Central memory CD8-positive, alpha-beta T cell (primary cell): ENCODE measurements around the gene PCDH9.

Experiments
- ATAC-seq: fragments of 150-1000 bp; cut with Tn5 transposase; replicated peaks from 2 replicates; pipeline ENCODE4 v1.10.0; 2022; ENCODE audit warnings: mild to moderate bottlenecking, moderate FRiP score, moderate number of reproducible peaks; ENCODE audit not compliant: poor library complexity, severe bottlenecking; ENCODE audit errors: extremely low read depth
- DNase-seq, 2 donors: peaks; one replicate each; pipeline ENCODE4 v3.0.0; 2021; ENCODE audit warnings: low spot score in 2 of 2
- H3K27ac Mint-ChIP-seq: one replicate; pipeline ENCODE4 v1.8.0; 2022; ENCODE audit warnings: low read depth, mild to moderate bottlenecking, moderate library complexity, mixed read lengths
- H3K27me3 Mint-ChIP-seq: one replicate; pipeline ENCODE4 v1.8.0; 2022; ENCODE audit warnings: mixed read lengths
- H3K36me3 Mint-ChIP-seq: one replicate; pipeline ENCODE4 v1.8.0; 2022; ENCODE audit warnings: mild to moderate bottlenecking, moderate library complexity, mixed read lengths; ENCODE audit not compliant: insufficient read depth
- H3K4me1 Mint-ChIP-seq: one replicate; pipeline ENCODE4 v1.8.0; 2022; ENCODE audit warnings: mixed read lengths
- H3K4me3 Mint-ChIP-seq: one replicate; pipeline ENCODE4 v1.8.0; 2022; ENCODE audit warnings: mild to moderate bottlenecking, moderate library complexity, mixed read lengths
- H3K9me3 Mint-ChIP-seq: one replicate; pipeline ENCODE4 v1.8.0; 2022; ENCODE audit warnings: mixed read lengths

Gene PCDH9

DNA sequence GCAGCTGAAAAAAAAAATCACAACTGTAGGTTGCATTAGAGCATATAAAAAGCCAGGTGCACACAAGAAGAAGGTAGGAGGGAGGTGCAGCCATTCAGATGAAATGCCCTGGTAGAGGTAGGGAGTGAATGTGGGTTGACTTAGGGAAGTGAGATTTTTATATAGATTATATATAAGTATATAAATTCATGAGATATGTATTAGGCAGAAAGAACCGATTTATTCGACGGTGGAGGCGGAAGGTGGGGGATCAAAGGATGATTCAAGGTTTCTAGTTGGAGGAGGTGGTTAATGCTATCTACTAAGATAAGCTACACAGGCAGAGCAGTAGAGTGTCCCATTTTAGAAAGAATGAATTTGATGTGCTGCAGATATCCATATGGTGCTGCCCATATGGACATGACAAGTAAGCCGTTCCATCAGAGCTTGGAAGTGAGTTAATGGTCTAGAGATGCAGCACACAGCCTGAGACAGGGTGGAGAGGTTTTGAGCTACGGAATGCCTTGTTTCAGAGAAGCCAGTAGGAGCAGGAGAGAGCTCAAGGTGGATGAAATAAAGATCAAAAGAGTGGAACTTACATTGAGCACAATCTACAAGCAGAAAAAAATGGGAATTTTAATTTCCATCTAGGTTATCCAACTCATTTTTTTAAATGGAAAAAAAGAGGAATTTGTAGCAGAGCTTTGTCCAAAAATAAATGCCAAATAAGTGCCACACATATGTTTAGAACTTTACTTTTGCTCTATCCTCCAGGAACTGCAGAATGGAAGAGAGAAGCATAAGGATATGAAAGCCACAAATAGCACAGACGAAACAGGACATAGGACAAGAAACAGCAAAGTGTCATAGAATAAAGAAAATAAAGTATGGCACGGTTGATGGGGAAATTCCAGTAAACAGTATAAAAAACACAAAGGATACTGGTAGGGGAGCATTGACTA is 177.3 kb downstream of the PCDH9 start:
- DNase-seq (no peak), ATAC-seq (no peak)
- H3K4me3 Mint-ChIP-seq: no peak overlapping the region
- H3K4me1 Mint-ChIP-seq: no peaks in the 10 kb centered on the region
- no peak overlapping the region for H3K27ac Mint-ChIP-seq
- H3K36me3 Mint-ChIP-seq: no peaks in the 10 kb centered on the region
- peaks cover 18% of the 10 kb centered on the region for H3K9me3 Mint-ChIP-seq
- H3K27me3 Mint-ChIP-seq: no peaks in the 10 kb centered on the region

DNA sequence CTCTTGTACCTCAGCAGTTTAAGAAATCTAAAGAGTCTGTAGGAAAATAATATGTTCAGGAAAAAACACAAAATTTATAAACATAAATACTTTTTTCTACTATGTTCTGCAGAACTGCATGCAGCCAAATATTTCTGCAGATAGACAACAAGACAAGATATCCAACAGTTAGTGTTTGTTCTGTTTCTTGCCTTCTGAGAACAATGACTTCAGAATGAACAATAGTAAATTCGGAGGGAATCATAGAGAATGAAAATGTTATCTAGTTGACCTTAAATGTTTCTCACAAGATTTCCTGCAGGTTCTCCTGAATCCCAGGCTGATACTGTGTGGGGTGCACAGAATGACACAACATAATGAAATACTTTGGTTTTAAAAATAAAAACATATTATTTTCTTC is 180.4 kb downstream of the PCDH9 start:
- ATAC-seq (no peak), DNase-seq (no peak)
- H3K4me1 Mint-ChIP-seq: no peaks in the 10 kb centered on the region
- H3K4me3 Mint-ChIP-seq: no peak overlapping the region
- peaks cover 2% of the 10 kb centered on the region for H3K36me3 Mint-ChIP-seq
- peaks cover 25% of the 10 kb centered on the region for H3K9me3 Mint-ChIP-seq
- no peaks in the 10 kb centered on the region for H3K27me3 Mint-ChIP-seq
- no peak overlapping the region for H3K27ac Mint-ChIP-seq

DNA sequence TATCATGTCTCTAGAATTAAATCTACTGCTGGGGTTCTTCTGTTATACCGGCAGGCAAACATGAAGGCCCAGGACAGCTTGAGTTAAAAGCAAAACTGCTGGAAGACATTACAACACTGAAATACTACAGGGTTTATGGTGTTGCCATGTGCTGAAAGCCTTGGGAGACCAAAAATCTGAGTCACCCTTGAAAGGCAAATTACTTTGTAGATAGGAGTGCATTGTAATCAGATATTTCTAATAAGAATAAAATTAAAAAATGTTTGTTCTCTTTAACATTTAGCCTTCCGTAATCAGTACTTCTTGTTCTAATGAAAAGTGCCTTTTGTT is 181.3 kb downstream of the PCDH9 start:
- H3K9me3 Mint-ChIP-seq: peaks cover 30% of the 10 kb centered on the region
- H3K4me1 Mint-ChIP-seq: no peaks in the 10 kb centered on the region
- no peak for ATAC-seq
- H3K27me3 Mint-ChIP-seq: no peaks in the 10 kb centered on the region
- DNase-seq: no peak
- no peak overlapping the region for H3K27ac Mint-ChIP-seq
- no peak overlapping the region for H3K4me3 Mint-ChIP-seq
- peaks cover 2% of the 10 kb centered on the region for H3K36me3 Mint-ChIP-seq

DNA sequence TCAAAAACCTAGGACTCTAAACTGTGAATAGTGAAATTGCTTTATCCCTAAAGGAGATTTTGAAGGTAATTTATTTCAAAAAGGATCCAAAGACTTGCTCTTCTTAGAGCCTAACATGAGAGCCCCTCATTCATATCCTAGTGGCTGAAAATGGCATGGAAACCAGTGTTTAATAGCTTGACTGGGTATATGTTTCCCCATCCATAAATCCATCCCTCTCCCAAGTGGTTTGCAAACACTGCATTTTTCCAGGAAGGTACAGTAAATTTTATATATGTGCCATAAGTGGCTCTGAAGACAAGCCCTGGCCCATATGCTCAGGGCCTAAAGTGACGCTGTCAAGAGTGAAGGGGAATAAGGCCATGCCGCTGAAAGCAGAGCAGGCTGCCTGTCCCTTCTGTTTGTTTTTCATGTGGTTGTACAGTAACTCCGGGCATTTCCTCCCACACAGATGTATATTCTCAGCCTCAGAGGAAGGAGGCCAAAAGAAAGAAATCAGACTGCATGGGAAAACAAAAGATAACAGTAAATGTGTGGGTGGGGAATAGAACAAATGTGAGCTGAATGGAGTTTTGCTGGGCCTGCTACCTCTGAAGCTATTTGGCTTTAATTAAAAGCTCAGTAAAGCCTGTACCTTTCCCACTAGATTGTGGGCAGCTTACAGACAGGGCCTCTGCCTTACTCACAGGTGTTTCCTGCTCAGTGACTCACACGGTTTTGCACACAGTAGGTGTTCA is 181.9 kb downstream of the PCDH9 start:
- no peak for ATAC-seq
- H3K4me1 Mint-ChIP-seq: no peaks in the 10 kb centered on the region
- DNase-seq: no peak
- no peak overlapping the region for H3K4me3 Mint-ChIP-seq
- H3K27ac Mint-ChIP-seq: no peak overlapping the region
- peaks cover 29% of the 10 kb centered on the region for H3K9me3 Mint-ChIP-seq
- no peaks in the 10 kb centered on the region for H3K27me3 Mint-ChIP-seq
- H3K36me3 Mint-ChIP-seq: peaks cover 2% of the 10 kb centered on the region

DNA sequence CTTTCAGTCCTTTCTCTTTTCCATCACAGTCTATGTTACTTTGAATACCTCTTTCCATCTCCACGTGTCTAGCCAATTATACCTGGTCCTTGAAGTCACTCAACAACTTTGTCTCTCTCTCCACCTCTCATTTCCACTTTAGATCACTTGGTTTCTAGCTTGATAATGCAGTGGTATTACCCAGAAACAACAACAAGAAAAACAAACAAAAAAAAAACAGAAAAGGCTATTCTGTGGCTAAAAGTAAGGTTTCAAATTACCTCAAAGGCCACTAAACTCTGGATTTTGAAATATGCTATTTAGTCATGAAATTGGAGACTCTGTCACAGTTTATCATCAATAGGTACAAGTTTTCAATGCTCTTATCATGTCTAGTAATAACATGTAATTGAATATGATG is 184.8 kb downstream of the PCDH9 start:
- Mint-ChIP-seq H3K4me3 (no peak overlapping the region), H3K36me3 (peaks cover 2% of the 10 kb centered on the region), H3K4me1 (no peaks in the 10 kb centered on the region), H3K27me3 (no peaks in the 10 kb centered on the region), H3K9me3 (peaks cover 24% of the 10 kb centered on the region), H3K27ac (no peak overlapping the region)
- no peak for ATAC-seq
- DNase-seq: no peak

DNA sequence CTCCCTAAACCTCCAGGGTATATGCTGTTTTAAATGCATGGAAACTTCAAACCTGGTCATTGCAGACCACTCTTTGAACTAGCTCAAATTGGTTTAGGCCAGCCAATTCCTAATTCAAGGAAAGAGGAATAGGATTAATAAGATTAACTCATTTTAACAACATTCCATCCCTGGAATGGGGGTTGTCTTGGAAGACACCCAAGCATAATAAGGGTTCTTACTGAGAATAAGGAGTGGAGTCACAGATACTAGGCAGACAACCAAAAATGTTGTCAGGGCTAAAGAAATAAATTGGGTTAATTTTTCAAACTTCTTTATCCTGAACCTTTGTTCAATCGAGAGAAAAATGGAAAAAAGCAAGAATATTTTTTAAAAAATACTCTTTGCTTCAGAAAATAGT is 186.2 kb downstream of the PCDH9 start:
- Mint-ChIP-seq H3K27ac (no peak overlapping the region), H3K36me3 (peaks cover 2% of the 10 kb centered on the region), H3K9me3 (peaks cover 24% of the 10 kb centered on the region), H3K27me3 (no peaks in the 10 kb centered on the region), H3K4me1 (no peaks in the 10 kb centered on the region), H3K4me3 (no peak overlapping the region)
- ATAC-seq (no peak), DNase-seq (no peak)

DNA sequence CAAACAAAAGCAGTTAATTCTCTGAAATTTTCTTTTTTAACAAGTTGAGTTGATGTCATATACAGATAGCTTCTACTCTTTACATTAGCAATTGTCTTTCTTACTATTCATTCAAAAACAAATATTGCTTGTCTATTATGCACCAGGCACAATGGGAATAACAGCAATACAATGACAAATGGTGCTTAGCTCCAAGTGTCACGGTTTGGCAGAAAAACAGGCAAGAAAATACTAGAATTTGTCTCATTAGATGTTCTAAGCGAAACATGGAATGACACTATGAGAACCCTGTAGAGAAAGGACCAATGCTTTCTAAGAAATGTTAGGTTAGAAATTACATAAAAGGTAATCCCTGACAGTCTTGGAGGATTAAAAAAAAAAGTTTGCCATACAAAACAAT is 187.6 kb downstream of the PCDH9 start:
- DNase-seq: no peak
- H3K36me3 Mint-ChIP-seq: peaks cover 2% of the 10 kb centered on the region
- no peak overlapping the region for H3K27ac Mint-ChIP-seq

DNA sequence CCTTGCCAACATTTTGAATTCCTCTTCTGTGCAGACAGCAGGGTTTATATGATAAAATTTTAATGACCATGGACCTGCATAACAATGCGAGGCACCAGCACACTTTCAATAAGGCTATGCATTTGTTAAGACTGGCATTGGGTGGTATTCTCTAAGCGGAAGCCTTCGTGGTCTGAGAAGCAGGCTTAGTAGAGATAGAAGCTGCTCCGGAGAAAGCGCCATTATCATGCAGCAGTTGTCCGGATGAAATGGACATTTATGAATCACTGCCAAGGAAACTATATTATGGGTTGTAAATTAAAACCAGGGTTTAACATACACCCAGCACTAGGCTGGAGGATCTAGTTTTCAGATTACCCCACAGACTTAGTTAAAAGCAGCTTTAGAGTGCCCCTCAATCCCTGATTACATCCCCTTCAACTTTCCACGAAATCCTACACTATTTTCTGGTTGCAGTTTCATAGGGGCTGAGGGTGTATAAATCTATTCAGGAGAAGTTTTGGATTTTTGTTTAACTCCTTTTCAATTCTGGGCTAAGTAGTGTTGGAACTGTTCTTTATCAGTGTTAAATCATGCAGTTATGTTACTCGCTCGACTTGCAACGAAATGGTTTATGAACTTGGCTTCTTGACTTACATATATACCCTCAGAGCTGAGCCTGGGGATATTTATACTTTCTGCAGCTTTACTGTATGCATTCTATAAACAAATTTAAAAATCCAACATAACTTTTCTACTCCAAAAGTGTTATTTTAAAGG is 193.3 kb downstream of the PCDH9 start:
- no peak for DNase-seq
- H3K27me3 Mint-ChIP-seq: no peaks in the 10 kb centered on the region
- ATAC-seq: no peak
- no peaks in the 10 kb centered on the region for H3K4me1 Mint-ChIP-seq
- H3K9me3 Mint-ChIP-seq: peaks cover 8% of the 10 kb centered on the region
- no peak overlapping the region for H3K27ac Mint-ChIP-seq
- no peaks in the 10 kb centered on the region for H3K36me3 Mint-ChIP-seq
- H3K4me3 Mint-ChIP-seq: no peak overlapping the region

More for the DNA sequence above, 187.6 kb downstream of the PCDH9 start:
- Mint-ChIP-seq H3K4me3 (no peak overlapping the region), H3K27me3 (no peaks in the 10 kb centered on the region), H3K4me1 (no peaks in the 10 kb centered on the region), H3K9me3 (peaks cover 27% of the 10 kb centered on the region)
- no peak for ATAC-seq

DNA sequence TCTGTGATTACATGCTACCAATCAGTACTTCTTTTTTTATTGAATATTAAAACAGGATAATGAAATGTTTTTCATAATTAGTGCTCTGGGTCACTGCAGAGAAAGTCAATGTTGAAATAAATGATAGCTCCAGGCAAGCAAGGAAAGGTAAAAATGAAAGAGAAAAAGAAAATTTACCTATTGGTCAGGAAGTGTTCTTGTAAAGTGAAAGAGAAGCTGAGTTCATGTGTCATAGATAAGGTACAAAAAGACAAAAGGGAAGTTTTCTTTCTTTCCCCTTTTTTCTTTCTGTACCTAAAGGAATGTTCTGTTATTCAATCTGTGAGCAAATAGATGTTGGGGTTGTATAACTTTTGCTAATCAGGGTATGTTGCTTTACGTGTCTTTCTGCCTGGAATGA is 197.0 kb downstream of the PCDH9 start:
- H3K27me3 Mint-ChIP-seq: no peaks in the 10 kb centered on the region
- peaks cover 6% of the 10 kb centered on the region for H3K9me3 Mint-ChIP-seq
- ATAC-seq: no peak
- no peaks in the 10 kb centered on the region for H3K36me3 Mint-ChIP-seq
- no peak overlapping the region for H3K27ac Mint-ChIP-seq
- no peak for DNase-seq
- H3K4me1 Mint-ChIP-seq: no peaks in the 10 kb centered on the region
- no peak overlapping the region for H3K4me3 Mint-ChIP-seq

DNA sequence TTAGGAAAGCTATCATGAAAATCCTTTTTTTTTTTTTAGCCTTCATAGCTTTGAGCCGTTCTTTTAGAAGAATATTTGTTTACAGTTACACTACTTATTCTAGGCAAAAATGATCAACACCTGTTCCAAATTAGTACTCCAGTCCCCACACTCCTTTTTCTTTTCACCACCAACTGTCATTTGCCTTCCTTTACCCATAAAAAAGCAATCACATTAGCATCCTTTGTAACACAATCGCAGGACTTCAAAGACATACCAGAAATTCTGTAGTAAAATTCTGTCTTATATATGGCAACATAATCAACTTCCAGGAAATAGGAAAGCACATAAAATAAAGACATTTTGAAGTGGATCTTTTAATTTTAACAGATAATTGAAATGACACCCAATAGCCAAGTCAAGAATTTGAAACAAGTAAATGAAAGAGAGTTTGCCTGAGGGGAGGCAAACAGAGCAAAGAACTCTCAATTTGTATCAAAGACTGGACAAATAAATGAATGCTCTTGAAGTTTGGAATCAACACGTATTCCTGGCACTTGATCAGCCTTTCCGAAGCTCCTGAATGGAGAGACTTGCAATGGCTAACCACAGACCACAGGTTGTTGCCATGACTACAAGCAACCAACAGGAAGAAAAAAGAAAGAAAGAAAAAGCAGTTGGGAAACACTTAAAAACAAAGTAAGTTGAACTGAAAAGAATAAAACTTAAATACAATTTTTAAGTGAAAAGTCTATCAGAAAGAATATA is 206.8 kb downstream of the PCDH9 start:
- H3K4me3 Mint-ChIP-seq: no peak overlapping the region
- H3K9me3 Mint-ChIP-seq: peaks cover 5% of the 10 kb centered on the region
- no peak overlapping the region for H3K27ac Mint-ChIP-seq
- DNase-seq (no peak), ATAC-seq (no peak)
- H3K4me1 Mint-ChIP-seq: no peaks in the 10 kb centered on the region
- H3K36me3 Mint-ChIP-seq: no peaks in the 10 kb centered on the region
- no peaks in the 10 kb centered on the region for H3K27me3 Mint-ChIP-seq

DNA sequence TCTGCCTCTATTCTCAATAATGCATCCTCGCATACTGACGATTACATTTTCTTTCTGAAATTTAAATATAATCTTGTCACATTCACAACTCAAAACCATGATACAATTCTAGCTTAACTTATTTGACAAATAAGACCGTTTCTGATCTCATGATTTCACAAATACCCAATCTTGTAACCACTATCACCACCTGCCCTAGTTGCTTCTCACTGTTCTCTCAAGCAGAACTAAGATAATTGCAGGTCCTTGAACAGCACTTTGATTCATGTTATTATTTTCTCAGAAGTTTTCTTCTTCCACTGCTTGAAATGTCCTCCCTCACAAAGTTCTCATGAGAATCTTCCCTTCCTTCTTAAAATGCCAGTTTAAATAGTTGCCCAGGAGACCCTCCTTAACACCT is 211.4 kb downstream of the PCDH9 start:
- DNase-seq (no peak), ATAC-seq (no peak)
- Mint-ChIP-seq H3K4me1 (no peaks in the 10 kb centered on the region), H3K9me3 (peaks cover 26% of the 10 kb centered on the region), H3K36me3 (no peaks in the 10 kb centered on the region), H3K27me3 (no peaks in the 10 kb centered on the region), H3K4me3 (no peak overlapping the region), H3K27ac (no peak overlapping the region)

DNA sequence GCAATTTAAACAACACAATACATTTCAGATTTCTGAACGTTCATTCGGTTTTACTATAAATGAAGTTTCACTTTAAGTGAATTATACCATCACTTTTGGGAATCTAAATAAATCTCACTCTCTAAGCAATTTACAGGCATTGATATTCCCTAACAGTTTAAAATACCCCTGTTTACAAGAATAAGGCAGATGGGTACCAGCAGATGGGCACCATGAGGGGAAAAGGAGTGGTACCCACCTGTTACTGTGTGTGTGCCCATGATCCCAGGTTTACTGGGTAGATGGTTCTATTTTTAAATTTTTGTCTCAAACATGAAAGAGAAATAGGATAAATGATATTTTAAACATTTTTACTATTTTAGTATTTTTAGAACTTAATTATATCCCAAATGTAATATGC is 212.9 kb downstream of the PCDH9 start:
- no peak overlapping the region for H3K27ac Mint-ChIP-seq
- H3K4me3 Mint-ChIP-seq: no peak overlapping the region
- no peaks in the 10 kb centered on the region for H3K4me1 Mint-ChIP-seq
- no peaks in the 10 kb centered on the region for H3K27me3 Mint-ChIP-seq
- DNase-seq: no peak
- ATAC-seq: no peak
- H3K36me3 Mint-ChIP-seq: no peaks in the 10 kb centered on the region
- H3K9me3 Mint-ChIP-seq: peaks cover 23% of the 10 kb centered on the region
